ENCODE measurements around the gene C5orf52. TPM values are rescaled to one million over a fixed set of nuclear protein-coding genes. Genes with fewer than 3 reads are reported as not detected.

The C5orf52 gene
- total and polyA plus RNA-seq, 7 donors = not detected

DNA sequence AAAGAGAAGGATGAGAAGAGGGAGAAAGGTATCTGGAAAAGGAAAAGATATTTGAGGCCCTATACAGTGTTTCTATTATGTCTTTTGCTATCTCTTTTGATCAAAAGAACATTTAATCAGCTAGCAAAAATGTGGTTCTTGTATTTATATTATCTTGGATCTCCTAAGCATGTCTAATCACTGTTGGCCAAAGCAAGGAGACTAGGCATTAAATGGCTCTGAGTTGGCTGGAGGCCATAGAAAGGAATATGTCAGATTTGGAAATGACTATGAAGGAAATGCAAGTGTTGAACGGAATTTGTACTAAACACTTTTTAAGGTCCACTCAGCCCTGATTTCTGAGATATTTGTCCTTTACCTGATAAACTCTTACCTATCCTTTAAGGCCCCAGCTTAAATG, 37.5 kb downstream of the C5orf52 start:
- no peak overlapping the region for H3K27ac ChIP-seq
- TF ChIP-seq, protein P1, sequence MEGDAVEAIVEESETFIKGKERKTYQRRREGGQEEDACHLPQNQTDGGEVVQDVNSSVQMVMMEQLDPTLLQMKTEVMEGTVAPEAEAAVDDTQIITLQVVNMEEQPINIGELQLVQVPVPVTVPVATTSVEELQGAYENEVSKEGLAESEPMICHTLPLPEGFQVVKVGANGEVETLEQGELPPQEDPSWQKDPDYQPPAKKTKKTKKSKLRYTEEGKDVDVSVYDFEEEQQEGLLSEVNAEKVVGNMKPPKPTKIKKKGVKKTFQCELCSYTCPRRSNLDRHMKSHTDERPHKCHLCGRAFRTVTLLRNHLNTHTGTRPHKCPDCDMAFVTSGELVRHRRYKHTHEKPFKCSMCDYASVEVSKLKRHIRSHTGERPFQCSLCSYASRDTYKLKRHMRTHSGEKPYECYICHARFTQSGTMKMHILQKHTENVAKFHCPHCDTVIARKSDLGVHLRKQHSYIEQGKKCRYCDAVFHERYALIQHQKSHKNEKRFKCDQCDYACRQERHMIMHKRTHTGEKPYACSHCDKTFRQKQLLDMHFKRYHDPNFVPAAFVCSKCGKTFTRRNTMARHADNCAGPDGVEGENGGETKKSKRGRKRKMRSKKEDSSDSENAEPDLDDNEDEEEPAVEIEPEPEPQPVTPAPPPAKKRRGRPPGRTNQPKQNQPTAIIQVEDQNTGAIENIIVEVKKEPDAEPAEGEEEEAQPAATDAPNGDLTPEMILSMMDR (IDR thresholded peaks at IDR 0.05) = no peak
- no peaks in the 10 kb centered on the region for H3K27me3 ChIP-seq (ENCODE audit: insufficient read depth in 3 of 3, low read length in 2 of 3)
- 66 to 71% (median 67%) methylated on average over 1 of the region's 1 CpG for WGBS, 3 donors
- H3K4me1 ChIP-seq = no peaks in the 10 kb centered on the region
- H3K9me3 ChIP-seq = no peaks in the 10 kb centered on the region
- H3K36me3 ChIP-seq (ENCODE audit: insufficient read depth in 1 of 2, low read depth in 1 of 2) = no peaks in the 10 kb centered on the region
- no peak overlapping the region for H3K4me3 ChIP-seq
- DNase-seq (no peak), ATAC-seq (no peak)
- intact Hi-C loops (cut with DNase I) = no loop called here

DNA sequence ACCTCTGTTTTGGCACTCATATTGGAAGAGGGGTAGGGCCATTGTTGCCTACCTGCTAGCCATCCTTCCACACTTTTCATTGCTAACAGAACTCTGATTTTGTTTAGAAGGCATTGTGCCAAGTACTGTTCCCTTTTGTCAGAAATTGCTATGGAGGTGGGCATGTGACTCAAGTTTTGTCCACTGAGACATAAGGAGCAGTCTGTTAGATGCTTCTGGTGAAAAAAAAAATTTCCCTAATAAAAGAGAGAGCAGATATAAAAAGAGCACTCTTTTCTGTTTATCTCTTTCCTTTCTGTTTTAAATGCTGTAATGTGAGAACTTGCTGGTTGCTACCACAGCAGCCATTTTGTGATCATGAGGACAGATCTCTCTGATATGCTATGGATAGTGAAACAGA, 38.0 kb downstream of the C5orf52 start:
- no peak overlapping the region for H3K27ac ChIP-seq
- no peaks in the 10 kb centered on the region for H3K4me1 ChIP-seq
- DNase-seq (no peak), ATAC-seq (no peak)
- no peaks in the 10 kb centered on the region for H3K36me3 ChIP-seq (ENCODE audit: insufficient read depth in 1 of 2, low read depth in 1 of 2)
- H3K9me3 ChIP-seq = no peaks in the 10 kb centered on the region
- TF ChIP-seq, protein P1 (IDR thresholded peaks at IDR 0.05) = no peak
- no peak overlapping the region for H3K4me3 ChIP-seq
- intact Hi-C loops (cut with DNase I) = no loop called here
- H3K27me3 ChIP-seq (ENCODE audit: insufficient read depth in 3 of 3, low read length in 2 of 3) = no peaks in the 10 kb centered on the region

DNA sequence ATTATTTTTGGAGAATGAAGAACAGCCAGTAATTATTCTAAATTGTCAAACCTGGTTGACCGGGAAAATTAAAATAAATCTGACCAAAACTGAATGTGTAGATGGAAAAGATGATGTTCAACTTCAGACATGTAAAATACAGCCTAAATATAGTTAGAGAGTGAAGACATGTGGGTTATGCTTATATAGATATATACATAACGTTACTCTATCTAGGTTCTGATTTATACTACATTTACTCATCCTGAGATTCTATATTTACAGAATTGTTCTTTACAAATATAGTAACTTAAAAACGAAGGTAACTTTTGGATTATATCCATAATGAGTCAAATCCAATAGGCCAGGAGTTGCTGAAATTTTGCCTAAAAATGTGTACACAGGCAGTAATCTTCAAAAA, 39.1 kb downstream of the C5orf52 start:
- ATAC-seq = no peak
- 70 to 76% (median 74%) methylated on average over 3 of the region's 3 CpGs for WGBS, 3 donors
- no peaks in the 10 kb centered on the region for H3K9me3 ChIP-seq
- TF ChIP-seq, protein P1 (IDR thresholded peaks at IDR 0.05) = no peak
- no peak overlapping the region for H3K27ac ChIP-seq
- no peaks in the 10 kb centered on the region for H3K36me3 ChIP-seq (ENCODE audit: insufficient read depth in 1 of 2, low read depth in 1 of 2)
- intact Hi-C loops (cut with DNase I) = loop anchor here in 1 of 2 donors (10.0 kb wide), 1 partner anchor 136 kb away; the partner anchor contains the start of gene ADAM19
- H3K4me3 ChIP-seq = no peak overlapping the region
- no peak for DNase-seq
- H3K27me3 ChIP-seq (ENCODE audit: insufficient read depth in 3 of 3, low read length in 2 of 3) = no peaks in the 10 kb centered on the region
- no peaks in the 10 kb centered on the region for H3K4me1 ChIP-seq

DNA sequence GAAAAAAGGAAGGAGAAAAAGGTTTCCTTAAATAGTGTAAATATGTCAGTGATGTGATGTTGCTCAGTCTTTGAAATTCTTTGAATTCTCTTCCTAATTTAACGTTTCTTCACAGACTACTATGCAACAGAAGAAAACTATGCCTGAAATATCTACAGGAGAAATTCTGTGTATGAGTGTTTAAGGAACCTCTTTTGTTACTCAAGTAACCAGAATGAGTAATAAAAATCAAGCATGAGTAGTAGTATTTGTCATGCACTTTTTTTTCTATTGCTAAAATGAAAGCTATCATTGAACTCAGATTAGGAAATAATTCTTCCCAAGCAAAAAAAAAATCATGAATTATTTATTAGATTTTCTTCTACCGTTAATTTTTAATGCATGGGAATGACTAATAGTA, 39.5 kb downstream of the C5orf52 start:
- TF ChIP-seq, protein P1 (IDR thresholded peaks at IDR 0.05) = no peak
- Histone ChIP-seq H3K36me3 (ENCODE audit: insufficient read depth in 1 of 2, low read depth in 1 of 2) (no peaks in the 10 kb centered on the region), H3K9me3 (no peaks in the 10 kb centered on the region), H3K27me3 (ENCODE audit: insufficient read depth in 3 of 3, low read length in 2 of 3) (no peaks in the 10 kb centered on the region), H3K4me1 (no peaks in the 10 kb centered on the region), H3K27ac (no peak overlapping the region), H3K4me3 (no peak overlapping the region)
- intact Hi-C loops (cut with DNase I) = loop anchor here in 1 of 2 donors (10.0 kb wide), 1 partner anchor 136 kb away; the partner anchor contains the start of gene ADAM19
- no peak for ATAC-seq
- WGBS, 3 donors = 31 to 44% (median 36%) methylated on average over 2 of the region's 2 CpGs
- DNase-seq = no peak

Data from psoas muscle (tissue), 8 donors.